MCF 10A (cell line): ENCODE data around the gene ZNF134. TPM values are rescaled to one million over a fixed set of nuclear protein-coding genes. Genes with fewer than 3 reads are reported as not detected.

Experiments
- BruUV-seq: library from RNA; stranded (reverse); fragments of 400-500 nt; replicated peaks from 2 replicates; lab custom pipeline; 2021; lab: Mats Ljungman, UMichigan
- CTCF ChIA-PET: fragments of 300-600 bp; sonication (Branson Sonifier 250); formaldehyde crosslinking; extraction: SDS; loops from one replicate; lab custom pipeline; 2021; ENCODE audit warnings: antibody characterized with exemption, inconsistent platforms; lab: Yijun Ruan, JAX
- POLR2A ChIA-PET: fragments of 300-600, 350-650 bp; sonication (Branson Sonifier 250); formaldehyde crosslinking; extraction: SDS; loops from one replicate; lab custom pipeline; 2020; ENCODE audit warnings: antibody characterized with exemption, inconsistent platforms; lab: Yijun Ruan, JAX
- DNase-seq: peaks from one replicate; pipeline ENCODE4 v3.0.0-alpha.2; 2018; ENCODE audit not compliant: unreplicated experiment
- H3K27ac Mint-ChIP-seq: one replicate; pipeline ENCODE4 v1.8.0; 2022; ENCODE audit warnings: mild to moderate bottlenecking, low read depth, mixed read lengths; ENCODE audit not compliant: unreplicated experiment
- H3K27me3 Mint-ChIP-seq: one replicate; pipeline ENCODE4 v1.8.0; 2022; ENCODE audit warnings: mixed read lengths; ENCODE audit not compliant: insufficient read depth, unreplicated experiment
- H3K36me3 Mint-ChIP-seq: one replicate; pipeline ENCODE4 v1.8.0; 2022; ENCODE audit warnings: mild to moderate bottlenecking, moderate library complexity, mixed read lengths; ENCODE audit not compliant: insufficient read depth, unreplicated experiment
- H3K4me1 Mint-ChIP-seq: one replicate; pipeline ENCODE4 v1.8.0; 2022; ENCODE audit warnings: mixed read lengths; ENCODE audit not compliant: insufficient read depth, unreplicated experiment
- H3K4me3 Mint-ChIP-seq: one replicate; pipeline ENCODE4 v1.8.0; 2022; ENCODE audit warnings: mild to moderate bottlenecking, moderate library complexity, mixed read lengths; ENCODE audit not compliant: unreplicated experiment
- H3K9me3 Mint-ChIP-seq: one replicate; pipeline ENCODE4 v1.8.0; 2022; ENCODE audit warnings: mixed read lengths; ENCODE audit not compliant: unreplicated experiment
- intact Hi-C: fragments of 100-400 bp; cut with micrococcal nuclease; formaldehyde crosslinking; loops from 2 replicates; pipeline ENCODE4 v1.14.1; 2022
- total RNA-seq: library from RNA; stranded (reverse); gene quantifications from 2 replicates; pipeline ENCODE4 v1.2.3, GENCODE V29; 2022
- TF ChIP-seq, protein P1 (sequence below): fragments of 200-600 bp; IDR thresholded peaks from one replicate; pipeline ENCODE4 v1.8.0; 2022; ENCODE audit warnings: antibody characterized with exemption, mild to moderate bottlenecking; ENCODE audit not compliant: unreplicated experiment

ZNF134 gene
- total RNA-seq, 1 experiment from 2014 or later, result 16.4 TPM

DNA sequence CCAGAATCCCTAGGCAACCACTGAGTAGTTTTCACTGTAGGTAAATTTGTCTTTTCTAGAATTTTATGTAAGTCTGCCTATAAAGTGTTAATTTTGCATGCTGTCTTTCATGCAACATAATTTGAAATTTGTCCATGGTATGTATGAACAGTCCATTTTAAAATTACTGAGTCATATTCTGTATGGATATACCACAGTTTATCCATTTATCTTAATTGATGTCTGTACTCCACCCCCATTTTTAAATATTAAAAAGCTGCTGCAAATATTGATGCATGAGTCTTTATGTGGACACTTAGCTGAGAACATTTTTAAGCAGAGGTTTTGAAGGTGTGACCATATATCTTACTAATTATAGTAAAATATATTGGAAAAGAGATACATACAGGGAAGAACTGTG is 9.0 kb downstream of the ZNF134 start:
- H3K4me3 Mint-ChIP-seq, result no peak overlapping the region

DNA sequence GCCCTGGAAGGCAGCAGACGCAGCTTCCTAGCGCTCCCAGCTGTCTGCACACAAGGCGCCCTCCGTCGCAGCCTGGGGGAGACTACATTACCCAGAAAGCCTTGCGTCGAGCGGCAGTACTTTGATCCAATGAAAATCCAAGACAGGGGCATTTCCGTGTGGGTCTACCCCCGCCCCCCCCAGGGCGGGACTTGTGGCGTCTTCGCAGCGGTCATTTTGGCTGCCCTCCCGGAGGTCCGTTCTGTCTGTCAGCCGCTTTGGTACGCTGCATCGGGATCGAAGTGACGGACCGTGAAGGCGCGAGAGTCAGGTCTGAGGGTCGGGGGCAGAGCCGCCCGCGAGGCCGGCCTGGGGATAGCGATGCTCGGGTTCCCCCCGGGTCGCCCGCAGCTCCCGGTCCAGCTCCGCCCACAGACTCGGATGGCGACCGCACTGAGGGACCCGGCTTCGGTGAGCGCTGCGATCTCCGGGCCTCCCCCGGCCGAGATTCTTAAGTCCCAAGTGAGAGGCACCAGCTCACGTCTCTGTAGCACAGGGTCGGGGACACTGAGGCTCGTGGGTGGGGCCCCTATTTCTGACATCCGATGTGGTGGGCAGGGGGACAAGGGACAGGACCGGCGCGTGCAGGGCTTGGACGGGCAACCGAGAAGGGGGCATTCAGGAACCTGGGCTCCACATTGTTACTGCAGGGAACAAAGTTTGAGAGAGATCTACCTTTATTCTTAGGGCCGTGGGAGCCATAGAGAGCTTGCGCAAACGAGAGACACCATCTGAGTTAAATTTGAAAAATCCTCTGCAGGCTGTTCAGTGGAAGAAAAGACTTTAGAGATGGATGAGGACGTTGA is 19.2 kb downstream of the ZNF134 start, which contains the start of gene ZNF211:
Gene ZNF211 (plus strand): TSS at position 182 of the 845 bp plus-strand sequence. CDS start 179 bp downstream, at position 361.
- BruUV-seq, result no TSS peak
- ChIA-PET POLR2A (interaction anchor here (0.6 to 2.2 kb wide), 16 partner anchors 9 to 270 kb away, joined by 3 to 16 read pairs (median 4); partner anchors contain the start of genes ZNF134, ZNF551, ZNF552 and ZNF586), CTCF (interaction anchor here (0.7 to 1.1 kb wide), 3 partner anchors 21 to 596 kb away, joined by 3 read pairs; partner anchors contain the start of gene ZNF544)
- TF ChIP-seq, protein P1, sequence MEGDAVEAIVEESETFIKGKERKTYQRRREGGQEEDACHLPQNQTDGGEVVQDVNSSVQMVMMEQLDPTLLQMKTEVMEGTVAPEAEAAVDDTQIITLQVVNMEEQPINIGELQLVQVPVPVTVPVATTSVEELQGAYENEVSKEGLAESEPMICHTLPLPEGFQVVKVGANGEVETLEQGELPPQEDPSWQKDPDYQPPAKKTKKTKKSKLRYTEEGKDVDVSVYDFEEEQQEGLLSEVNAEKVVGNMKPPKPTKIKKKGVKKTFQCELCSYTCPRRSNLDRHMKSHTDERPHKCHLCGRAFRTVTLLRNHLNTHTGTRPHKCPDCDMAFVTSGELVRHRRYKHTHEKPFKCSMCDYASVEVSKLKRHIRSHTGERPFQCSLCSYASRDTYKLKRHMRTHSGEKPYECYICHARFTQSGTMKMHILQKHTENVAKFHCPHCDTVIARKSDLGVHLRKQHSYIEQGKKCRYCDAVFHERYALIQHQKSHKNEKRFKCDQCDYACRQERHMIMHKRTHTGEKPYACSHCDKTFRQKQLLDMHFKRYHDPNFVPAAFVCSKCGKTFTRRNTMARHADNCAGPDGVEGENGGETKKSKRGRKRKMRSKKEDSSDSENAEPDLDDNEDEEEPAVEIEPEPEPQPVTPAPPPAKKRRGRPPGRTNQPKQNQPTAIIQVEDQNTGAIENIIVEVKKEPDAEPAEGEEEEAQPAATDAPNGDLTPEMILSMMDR, result no peak
- H3K27ac Mint-ChIP-seq, result peak within 1 kb of the TSS; percentile 94
- no peaks in the 10 kb centered on the region for H3K27me3 Mint-ChIP-seq
- H3K36me3 Mint-ChIP-seq, result peaks cover 31% of the 10 kb centered on the region
- intact Hi-C loops, result no loop called here
- DNase-seq, result peak; percentile 96
- peaks cover 21% of the 10 kb centered on the region for H3K9me3 Mint-ChIP-seq
- peaks cover 16% of the 10 kb centered on the region for H3K4me1 Mint-ChIP-seq
- H3K4me3 Mint-ChIP-seq, result peak within 1 kb of the TSS; percentile 96

More for the DNA sequence above, 9.0 kb downstream of the ZNF134 start:
- no TSS peak for BruUV-seq
- no peak for DNase-seq
- POLR2A ChIA-PET, result interaction anchor here (0.7 to 0.9 kb wide), 2 partner anchors 10 to 23 kb away, joined by 3 to 6 read pairs; partner anchors contain the start of gene ZNF211
- Mint-ChIP-seq H3K36me3 (peaks cover 58% of the 10 kb centered on the region), H3K9me3 (peaks cover 24% of the 10 kb centered on the region), H3K4me1 (no peaks in the 10 kb centered on the region), H3K27ac (no peak overlapping the region), H3K27me3 (no peaks in the 10 kb centered on the region)
- CTCF ChIA-PET, result no interaction called here
- intact Hi-C loops, result no loop called here
- TF ChIP-seq, protein P1, result no peak

DNA sequence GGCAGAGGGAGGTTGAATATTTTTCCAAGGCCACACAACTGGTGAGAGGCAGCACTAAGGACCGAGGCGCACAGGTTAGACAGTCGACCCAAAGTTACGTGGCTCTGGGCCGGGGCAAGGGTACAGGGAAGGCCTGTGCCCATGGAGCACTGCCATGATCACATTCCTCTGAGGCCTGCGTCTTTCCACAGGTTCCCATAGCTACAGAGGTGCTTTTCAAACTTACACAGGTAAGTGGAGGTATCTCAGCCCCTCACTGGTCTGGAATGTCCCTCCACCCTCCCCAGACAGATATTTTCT is 19.7 kb downstream of the ZNF134 start:
- ChIA-PET POLR2A (interaction anchor here (0.6 to 2.2 kb wide), 7 partner anchors 9 to 136 kb away, joined by 3 to 16 read pairs (median 4); partner anchors contain the start of genes ZNF134, ZNF551 and ZNF586), CTCF (interaction anchor here (1.1 kb wide), 1 partner anchor 595 kb away, joined by 3 read pairs; the partner anchor contains the start of gene ZNF544)
- peak overlapping the region; percentile 94 for H3K27ac Mint-ChIP-seq
- peaks cover 21% of the 10 kb centered on the region for H3K9me3 Mint-ChIP-seq
- peak overlapping the region; percentile 96 for H3K4me3 Mint-ChIP-seq
- DNase-seq, result no peak
- TF ChIP-seq, protein P1, result no peak
- peaks cover 16% of the 10 kb centered on the region for H3K4me1 Mint-ChIP-seq
- intact Hi-C loops, result no loop called here
- peaks cover 34% of the 10 kb centered on the region for H3K36me3 Mint-ChIP-seq
- TSS peak; percentile 22 for BruUV-seq
- H3K27me3 Mint-ChIP-seq, result no peaks in the 10 kb centered on the region

DNA sequence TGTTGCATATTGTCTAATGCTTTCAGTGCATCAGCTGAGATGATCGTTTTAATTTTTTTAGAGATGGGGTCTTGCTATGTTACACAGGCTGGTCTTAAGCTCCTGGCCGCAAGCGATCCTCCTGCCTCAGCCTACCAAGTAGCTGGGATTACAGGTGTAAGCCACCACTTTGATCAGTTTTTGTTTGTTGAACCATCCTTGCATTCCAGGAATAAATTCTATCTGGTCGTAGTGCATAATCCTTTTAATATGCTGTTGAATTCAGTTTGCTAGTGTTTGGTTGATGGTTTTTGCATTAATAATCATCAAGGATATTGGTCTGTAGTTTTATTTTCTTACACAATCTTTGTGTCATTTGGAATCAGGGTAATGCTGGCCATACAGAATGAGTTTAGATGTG is 23.3 kb downstream of the ZNF134 start:
- Mint-ChIP-seq H3K36me3 (peaks cover 69% of the 10 kb centered on the region), H3K4me1 (peaks cover 16% of the 10 kb centered on the region), H3K9me3 (peaks cover 31% of the 10 kb centered on the region), H3K27me3 (no peaks in the 10 kb centered on the region), H3K27ac (no peak overlapping the region), H3K4me3 (no peak overlapping the region)
- CTCF ChIA-PET, result interaction anchor here (0.6 kb wide), 1 partner anchor 53 kb away, joined by 6 read pairs; no protein-coding TSS in a partner anchor
- intact Hi-C loops, result no loop called here
- no TSS peak for BruUV-seq
- no peak for DNase-seq
- TF ChIP-seq, protein P1, result no peak
- POLR2A ChIA-PET, result interaction anchor here (0.7 to 1.0 kb wide), 2 partner anchors 44 to 182 kb away, joined by 3 to 4 read pairs; partner anchors contain the start of gene ZNF551
